Pulmonary artery endothelial cell (primary cell): ENCODE results near the gene FSTL4. TPM values are rescaled to one million over a fixed set of nuclear protein-coding genes. Genes with fewer than 3 reads are reported as not detected.

ENCODE experiments used
- DNase-seq: peaks from one replicate; pipeline ENCODE4 v3.0.0-alpha.2; 2011; ENCODE audit warnings: low read depth, low spot score
- total RNA-seq: library from RNA; depleted of rRNA; stranded (reverse); fragments of >200 nt; gene quantifications from 2 replicates; pipeline ENCODE4 v1.2.3, GENCODE V29; 2014

The FSTL4 gene
- total RNA-seq, 1 donor from 2014 or later = not detected

- DNase-seq = no peak
These were observed 270.2 kb downstream of the FSTL4 start for GRCh38 chr5:133341915-133342710.

DNA sequence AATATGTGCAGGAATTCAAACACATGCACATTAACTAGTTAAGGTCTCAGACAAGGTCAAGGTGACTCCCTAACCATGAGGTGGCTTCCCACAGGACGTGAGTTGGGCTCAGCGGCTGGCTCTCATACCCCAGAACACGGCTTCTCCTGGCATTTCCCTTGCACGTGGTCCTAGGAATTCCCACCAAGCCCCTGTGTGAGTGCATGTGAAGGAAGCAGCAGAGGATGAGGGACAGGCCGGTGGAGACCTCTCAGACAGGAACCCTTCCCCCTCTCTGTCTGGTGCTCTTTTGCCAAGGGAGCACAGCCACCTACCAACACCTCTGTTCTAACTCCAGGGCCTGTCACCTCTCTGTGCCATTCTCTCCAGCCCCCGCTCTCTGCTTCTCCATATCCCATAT is 271.0 kb downstream of the FSTL4 start:
- DNase-seq = no peak

DNA sequence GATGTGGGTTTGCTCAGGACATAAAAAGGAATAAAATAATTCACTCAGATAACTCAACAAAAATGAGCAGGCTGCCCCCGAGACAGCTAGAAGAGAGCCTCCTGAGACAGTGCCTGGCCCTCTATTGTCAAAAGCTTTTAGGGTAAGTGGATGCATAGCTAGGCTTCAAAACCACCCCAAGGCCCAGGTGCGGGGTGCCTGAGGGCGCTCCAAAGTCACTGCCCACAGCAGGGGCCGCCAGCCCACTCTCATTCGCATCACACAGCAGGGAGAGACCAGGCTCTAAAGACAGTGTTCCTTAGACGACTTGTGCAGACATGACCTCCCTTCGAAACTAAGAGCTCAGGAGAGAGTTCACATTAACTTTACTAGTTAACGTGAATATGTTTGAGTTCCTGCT is 271.5 kb downstream of the FSTL4 start:
- no peak for DNase-seq

- no peak for DNase-seq
These were observed 272.2 kb downstream of the FSTL4 start for GRCh38 chr5:133340002-133340755.

- DNase-seq = no peak
These were observed 273.6 kb downstream of the FSTL4 start for GRCh38 chr5:133338504-133339355.

GRCh38 chr5:133337795-133338445 is 274.4 kb downstream of the FSTL4 start:
- no peak for DNase-seq

- no peak for DNase-seq
These were observed 275.4 kb downstream of the FSTL4 start for GRCh38 chr5:133336969-133337410.

GRCh38 chr5:133336121-133336968 is 276.0 kb downstream of the FSTL4 start:
- no peak for DNase-seq

DNA sequence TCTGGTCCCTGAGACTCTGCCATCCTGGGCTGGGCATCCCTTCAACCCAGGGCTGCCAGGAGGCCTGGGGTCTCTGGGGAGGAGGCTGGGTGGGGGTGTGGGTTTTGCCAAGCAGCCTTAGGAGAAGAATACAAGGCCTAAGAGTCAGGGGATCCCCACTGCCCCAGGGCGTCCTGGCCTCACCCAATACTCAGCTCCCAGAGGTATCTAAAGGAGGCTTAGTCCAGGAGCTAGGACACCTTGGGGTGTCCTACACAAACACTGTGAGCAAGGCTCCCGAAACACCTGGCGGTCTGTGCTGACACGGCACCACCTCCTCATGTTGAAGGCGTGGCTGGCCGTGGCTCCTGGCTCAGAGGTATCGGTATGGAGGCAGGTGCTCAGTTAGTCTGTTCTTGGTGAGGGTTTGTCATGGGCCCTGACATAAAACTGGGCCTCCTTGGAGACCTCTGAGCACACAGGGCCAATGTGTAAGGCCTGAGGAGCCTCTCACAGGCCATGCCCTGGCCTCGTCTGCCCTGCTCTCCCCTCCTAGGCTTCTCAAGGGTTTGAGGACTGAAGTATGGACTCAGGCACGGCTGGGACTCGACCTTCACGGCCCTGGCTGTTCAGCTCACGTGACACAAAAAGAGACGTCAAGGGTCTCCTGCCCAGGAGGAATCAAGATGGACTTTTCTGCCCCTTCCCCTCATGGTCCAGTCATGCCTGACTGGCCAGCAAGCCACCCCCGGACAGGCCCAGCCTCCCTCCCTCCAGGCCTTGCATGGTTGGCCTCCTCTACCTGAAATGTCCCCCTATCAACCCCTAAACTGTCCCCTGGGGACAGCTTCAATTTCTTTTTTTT is 277.3 kb downstream of the FSTL4 start:
- no peak for DNase-seq

DNA sequence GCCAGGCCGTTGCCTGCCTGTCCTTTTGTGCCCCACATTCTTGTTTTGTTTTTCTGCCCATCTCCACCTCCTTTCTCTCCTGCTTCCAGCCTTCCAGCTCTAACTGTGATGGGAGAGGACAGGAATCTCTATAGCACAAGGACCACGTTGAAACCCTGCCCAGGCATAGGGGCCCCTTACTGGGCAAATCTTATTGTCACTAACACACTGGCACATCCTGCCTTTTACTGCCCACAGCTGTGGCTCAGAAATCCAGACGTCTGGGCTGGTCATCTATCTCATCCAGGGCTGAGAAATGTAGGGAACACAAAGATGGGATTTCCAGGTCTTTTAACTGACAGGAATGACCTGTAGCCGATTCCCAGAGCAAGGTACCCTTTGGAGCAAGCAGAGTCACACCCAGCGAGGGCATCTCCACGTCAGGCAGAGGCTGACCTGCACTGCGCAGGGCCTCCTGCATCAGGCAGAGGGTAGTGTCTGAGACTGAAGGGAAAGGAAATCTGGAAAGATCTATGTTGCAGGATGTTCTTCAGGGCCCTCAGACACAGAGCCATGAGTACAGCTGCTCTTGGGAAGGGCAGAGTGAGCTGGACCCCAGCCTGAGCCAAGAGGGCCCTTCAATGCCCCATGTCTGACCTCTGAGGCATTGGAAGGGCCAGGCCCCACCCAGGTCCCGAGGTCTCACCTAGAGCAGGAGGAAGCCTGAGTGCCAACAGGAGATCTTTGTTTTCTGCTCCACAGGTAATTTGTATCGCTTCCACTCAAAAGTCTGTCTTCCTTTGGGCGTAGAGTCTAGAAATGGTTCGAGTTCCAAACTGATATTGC is 278.8 kb downstream of the FSTL4 start:
- no peak for DNase-seq

- DNase-seq = no peak
These were observed 279.8 kb downstream of the FSTL4 start for GRCh38 chr5:133332439-133333024.

- no peak for DNase-seq
These were observed 280.4 kb downstream of the FSTL4 start for GRCh38 chr5:133331941-133332340.

GRCh38 chr5:133330956-133331355 is 281.4 kb downstream of the FSTL4 start:
- DNase-seq = no peak

- DNase-seq = no peak
These were observed 283.5 kb downstream of the FSTL4 start for GRCh38 chr5:133328800-133329199.

GRCh38 chr5:133327946-133328401 is 284.4 kb downstream of the FSTL4 start:
- no peak for DNase-seq

DNA sequence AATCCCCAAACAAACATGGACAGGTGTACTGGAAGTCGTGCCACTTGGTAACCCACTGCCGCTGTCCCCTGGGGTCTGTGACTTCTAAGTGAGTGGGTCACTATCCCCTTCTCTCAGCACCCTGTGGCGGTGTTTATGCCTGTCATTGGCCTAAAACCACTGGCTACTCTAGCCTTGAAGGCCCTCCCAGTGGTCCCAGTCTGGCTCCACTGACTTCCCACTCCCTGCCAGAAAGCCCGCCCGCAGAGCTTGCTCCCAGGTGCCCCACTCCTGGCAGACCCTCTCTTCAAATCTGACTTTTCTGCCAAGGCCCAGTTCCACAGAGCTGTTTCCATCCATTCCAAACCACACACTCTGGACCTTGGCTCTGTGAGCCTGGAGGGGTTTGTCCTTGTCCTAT is 286.0 kb downstream of the FSTL4 start:
- no peak for DNase-seq

- no peak for DNase-seq
These were observed 286.5 kb downstream of the FSTL4 start for GRCh38 chr5:133325864-133326263.

GRCh38 chr5:133324926-133325325 is 287.4 kb downstream of the FSTL4 start:
- DNase-seq = no peak
